Measurements from ENCODE around the gene NRXN3.

Gene NRXN3

GRCh38 chr14:78355109-78355508 is 184.9 kb downstream of the NRXN3 start:
- 95% methylated on average over 3 of the region's 3 CpGs for WGBS
- no peak overlapping the region for H3K27ac ChIP-seq (ENCODE audit: low read depth, low read length)
- H3K4me3 ChIP-seq (ENCODE audit: low read length) = no peak overlapping the region
- H3K9me3 ChIP-seq (ENCODE audit: insufficient read depth, low read depth, low read length) = no peaks in the 10 kb centered on the region
- no peaks in the 10 kb centered on the region for H3K27me3 ChIP-seq (ENCODE audit: insufficient read depth, low read length)
- H3K36me3 ChIP-seq (ENCODE audit: insufficient read depth, low read length) = no peaks in the 10 kb centered on the region
- H3K9ac ChIP-seq (ENCODE audit: low read depth, low read length) = no peak overlapping the region
- H3K4me1 ChIP-seq (ENCODE audit: insufficient read depth, low read length) = peaks cover 4% of the 10 kb centered on the region; the same call in 1 of the 2 replicates

- WGBS = 75% methylated on average over 3 of the region's 3 CpGs
- H3K9me3 ChIP-seq (ENCODE audit: insufficient read depth, low read depth, low read length) = no peaks in the 10 kb centered on the region
- no peak overlapping the region for H3K4me3 ChIP-seq (ENCODE audit: low read length)
- H3K4me1 ChIP-seq (ENCODE audit: insufficient read depth, low read length) = peaks cover 4% of the 10 kb centered on the region; the same call in 1 of the 2 replicates
- no peak overlapping the region for H3K9ac ChIP-seq (ENCODE audit: low read depth, low read length)
- no peaks in the 10 kb centered on the region for H3K27me3 ChIP-seq (ENCODE audit: insufficient read depth, low read length)
- H3K27ac ChIP-seq (ENCODE audit: low read depth, low read length) = no peak overlapping the region
- H3K36me3 ChIP-seq (ENCODE audit: insufficient read depth, low read length) = no peaks in the 10 kb centered on the region
Measured at GRCh38 chr14:78356391-78356790, 186.2 kb downstream of the NRXN3 start.

- no peaks in the 10 kb centered on the region for H3K36me3 ChIP-seq (ENCODE audit: insufficient read depth, low read length)
- no peak overlapping the region for H3K27ac ChIP-seq (ENCODE audit: low read depth, low read length)
- no peak overlapping the region for H3K9ac ChIP-seq (ENCODE audit: low read depth, low read length)
- peaks cover 4% of the 10 kb centered on the region; the same call in 1 of the 2 replicates for H3K4me1 ChIP-seq (ENCODE audit: insufficient read depth, low read length)
- H3K4me3 ChIP-seq (ENCODE audit: low read length) = no peak overlapping the region
- H3K9me3 ChIP-seq (ENCODE audit: insufficient read depth, low read depth, low read length) = no peaks in the 10 kb centered on the region
- no peaks in the 10 kb centered on the region for H3K27me3 ChIP-seq (ENCODE audit: insufficient read depth, low read length)
- WGBS = 94% methylated on average over 4 of the region's 4 CpGs
Measured at GRCh38 chr14:78358591-78358990, 188.4 kb downstream of the NRXN3 start.

- WGBS = 97% methylated on average over 5 of the region's 5 CpGs
- H3K9me3 ChIP-seq (ENCODE audit: insufficient read depth, low read depth, low read length) = no peaks in the 10 kb centered on the region
- H3K4me3 ChIP-seq (ENCODE audit: low read length) = no peak overlapping the region
- no peaks in the 10 kb centered on the region for H3K36me3 ChIP-seq (ENCODE audit: insufficient read depth, low read length)
- H3K4me1 ChIP-seq (ENCODE audit: insufficient read depth, low read length) = peaks cover 4% of the 10 kb centered on the region; the same call in 1 of the 2 replicates
- no peak overlapping the region for H3K9ac ChIP-seq (ENCODE audit: low read depth, low read length)
- H3K27ac ChIP-seq (ENCODE audit: low read depth, low read length) = no peak overlapping the region
- no peaks in the 10 kb centered on the region for H3K27me3 ChIP-seq (ENCODE audit: insufficient read depth, low read length)
Measured at GRCh38 chr14:78359581-78359980, 189.4 kb downstream of the NRXN3 start.

GRCh38 chr14:78363008-78363407 is 192.8 kb downstream of the NRXN3 start:
- WGBS = 97% methylated on average over 4 of the region's 4 CpGs
- H3K4me1 ChIP-seq (ENCODE audit: insufficient read depth, low read length) = peaks cover 11% of the 10 kb centered on the region
- peaks cover 8% of the 10 kb centered on the region; the same call in 1 of the 2 replicates for H3K9me3 ChIP-seq (ENCODE audit: insufficient read depth, low read depth, low read length)

GRCh38 chr14:78367355-78367754 is 197.2 kb downstream of the NRXN3 start:
- no peak overlapping the region for H3K4me3 ChIP-seq (ENCODE audit: low read length)
- H3K4me1 ChIP-seq (ENCODE audit: insufficient read depth, low read length) = peaks cover 14% of the 10 kb centered on the region
- peak overlapping the region; percentile 73; the same call in 1 of the 2 replicates for H3K27ac ChIP-seq (ENCODE audit: low read depth, low read length)
- H3K9ac ChIP-seq (ENCODE audit: low read depth, low read length) = no peak overlapping the region
- no peaks in the 10 kb centered on the region for H3K36me3 ChIP-seq (ENCODE audit: insufficient read depth, low read length)
- H3K9me3 ChIP-seq (ENCODE audit: insufficient read depth, low read depth, low read length) = peaks cover 8% of the 10 kb centered on the region; the same call in 1 of the 2 replicates
- no peaks in the 10 kb centered on the region for H3K27me3 ChIP-seq (ENCODE audit: insufficient read depth, low read length)

More at GRCh38 chr14:78363008-78363407, 192.8 kb downstream of the NRXN3 start:
- H3K36me3 ChIP-seq (ENCODE audit: insufficient read depth, low read length) = no peaks in the 10 kb centered on the region
- H3K27ac ChIP-seq (ENCODE audit: low read depth, low read length) = no peak overlapping the region
- no peak overlapping the region for H3K4me3 ChIP-seq (ENCODE audit: low read length)
- H3K9ac ChIP-seq (ENCODE audit: low read depth, low read length) = no peak overlapping the region
- no peaks in the 10 kb centered on the region for H3K27me3 ChIP-seq (ENCODE audit: insufficient read depth, low read length)

GRCh38 chr14:78383060-78383459 is 212.9 kb downstream of the NRXN3 start:
- WGBS = 91% methylated on average over 3 of the region's 3 CpGs

GRCh38 chr14:78398216-78398615 is 228.0 kb downstream of the NRXN3 start:
- Histone ChIP-seq H3K4me3 (ENCODE audit: low read length) (no peak overlapping the region), H3K9ac (ENCODE audit: low read depth, low read length) (no peak overlapping the region), H3K27me3 (ENCODE audit: insufficient read depth, low read length) (no peaks in the 10 kb centered on the region), H3K9me3 (ENCODE audit: insufficient read depth, low read depth, low read length) (no peaks in the 10 kb centered on the region), H3K27ac (ENCODE audit: low read depth, low read length) (no peak overlapping the region), H3K4me1 (ENCODE audit: insufficient read depth, low read length) (peaks cover 4% of the 10 kb centered on the region; the same call in 1 of the 2 replicates), H3K36me3 (ENCODE audit: insufficient read depth, low read length) (no peaks in the 10 kb centered on the region)
- no CpG with 5 or more reads among the region's 1 CpG for WGBS

More at GRCh38 chr14:78383060-78383459, 212.9 kb downstream of the NRXN3 start:
- Histone ChIP-seq H3K4me1 (ENCODE audit: insufficient read depth, low read length) (no peaks in the 10 kb centered on the region), H3K27ac (ENCODE audit: low read depth, low read length) (no peak overlapping the region), H3K36me3 (ENCODE audit: insufficient read depth, low read length) (no peaks in the 10 kb centered on the region), H3K4me3 (ENCODE audit: low read length) (no peak overlapping the region), H3K9ac (ENCODE audit: low read depth, low read length) (no peak overlapping the region), H3K9me3 (ENCODE audit: insufficient read depth, low read depth, low read length) (no peaks in the 10 kb centered on the region), H3K27me3 (ENCODE audit: insufficient read depth, low read length) (no peaks in the 10 kb centered on the region)

- no peak overlapping the region for H3K9ac ChIP-seq (ENCODE audit: low read depth, low read length)
- H3K27me3 ChIP-seq (ENCODE audit: insufficient read depth, low read length) = no peaks in the 10 kb centered on the region
- peaks cover 15% of the 10 kb centered on the region for H3K4me1 ChIP-seq (ENCODE audit: insufficient read depth, low read length)
- H3K4me3 ChIP-seq (ENCODE audit: low read length) = no peak overlapping the region
- no peaks in the 10 kb centered on the region for H3K9me3 ChIP-seq (ENCODE audit: insufficient read depth, low read depth, low read length)
- whole genome bisulfite sequencing = 60% methylated on average over 3 of the region's 3 CpGs
- no peaks in the 10 kb centered on the region for H3K36me3 ChIP-seq (ENCODE audit: insufficient read depth, low read length)
- no peak overlapping the region for H3K27ac ChIP-seq (ENCODE audit: low read depth, low read length)
Measured at GRCh38 chr14:78399316-78399889, 229.2 kb downstream of the NRXN3 start.

GRCh38 chr14:78401866-78402265 is 231.7 kb downstream of the NRXN3 start:
- Histone ChIP-seq H3K36me3 (ENCODE audit: insufficient read depth, low read length) (no peaks in the 10 kb centered on the region), H3K9ac (ENCODE audit: low read depth, low read length) (no peak overlapping the region), H3K9me3 (ENCODE audit: insufficient read depth, low read depth, low read length) (no peaks in the 10 kb centered on the region), H3K4me3 (ENCODE audit: low read length) (no peak overlapping the region), H3K27me3 (ENCODE audit: insufficient read depth, low read length) (no peaks in the 10 kb centered on the region), H3K27ac (ENCODE audit: low read depth, low read length) (no peak overlapping the region), H3K4me1 (ENCODE audit: insufficient read depth, low read length) (peaks cover 15% of the 10 kb centered on the region)
- 93% methylated on average over 3 of the region's 3 CpGs for WGBS

GRCh38 chr14:78403278-78403815 is 233.2 kb downstream of the NRXN3 start:
- H3K36me3 ChIP-seq (ENCODE audit: insufficient read depth, low read length) = no peaks in the 10 kb centered on the region
- H3K27ac ChIP-seq (ENCODE audit: low read depth, low read length) = no peak overlapping the region
- H3K4me3 ChIP-seq (ENCODE audit: low read length) = no peak overlapping the region
- peaks cover 15% of the 10 kb centered on the region for H3K4me1 ChIP-seq (ENCODE audit: insufficient read depth, low read length)
- no peak overlapping the region for H3K9ac ChIP-seq (ENCODE audit: low read depth, low read length)
- H3K27me3 ChIP-seq (ENCODE audit: insufficient read depth, low read length) = no peaks in the 10 kb centered on the region
- 57% methylated on average over 8 of the region's 8 CpGs for WGBS
- no peaks in the 10 kb centered on the region for H3K9me3 ChIP-seq (ENCODE audit: insufficient read depth, low read depth, low read length)

Measured in HUES64 (cell line).